Measurements from ENCODE around the gene SMARCA2. TPM values are rescaled to one million over a fixed set of nuclear protein-coding genes. Genes with fewer than 3 reads are reported as not detected.

SMARCA2 gene
- total and polyA plus RNA-seq, 10 of the 15 experiments (the other 5 are each of a cell fraction or from before 2014, with no cell fraction given) = 100 to 392 (median 204) TPM

DNA sequence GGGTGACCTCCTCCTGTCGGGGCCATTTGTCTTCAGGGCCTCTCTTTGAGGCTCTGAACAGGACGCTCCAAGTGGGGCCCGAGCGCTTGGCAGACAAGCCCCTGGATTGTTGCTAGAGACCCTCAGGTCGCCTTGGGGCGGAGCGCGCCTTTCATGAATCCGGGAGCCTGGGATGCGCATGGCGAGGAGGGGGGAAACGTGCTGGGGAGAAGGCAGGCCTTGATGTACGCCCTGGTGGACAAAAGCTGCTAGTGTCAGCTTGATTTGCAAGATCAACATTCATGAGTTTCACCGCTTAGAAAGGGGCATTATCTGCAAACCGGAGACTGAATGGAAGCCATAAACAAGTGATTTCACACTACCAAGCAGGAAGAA lies 226.3 kb downstream of the SMARCA2 start:
- DNase-seq (ENCODE audit: low read depth, low spot score) = no peak
- H3K36me3 ChIP-seq (ENCODE audit: control insufficient read depth in 2 of 2, insufficient read depth in 2 of 2, low read length in 1 of 2) = no peaks in the 10 kb centered on the region
- CTCF ChIA-PET = interaction anchor here (1.2 kb wide), 1 partner anchor 10 kb away, joined by 3 read pairs; no protein-coding TSS in a partner anchor
- POLR2A ChIA-PET = interaction anchor here (1.1 kb wide), 1 partner anchor 12 kb away, joined by 3 read pairs; no protein-coding TSS in a partner anchor
- SMC1A ChIA-PET (ENCODE audit: uncharacterized antibody, unreplicated experiment) = interaction anchor here (1.3 kb wide), 1 partner anchor 13 kb away, joined by 3 read pairs; no protein-coding TSS in a partner anchor
- intact Hi-C loops (cut with micrococcal nuclease; ENCODE audit: unreplicated experiment) (no loop called here), in situ Hi-C loops (cut with MboI) (no loop called here)
- no peak for FAIRE-seq
- peaks cover 3% of the 10 kb centered on the region; the same call in 2 of the 3 replicates for H3K9me3 ChIP-seq (replicated peaks; ENCODE audit: control insufficient read depth, insufficient read depth, low read length)
- ATAC-seq = peak; percentile 49
- H3K27me3 ChIP-seq (replicated peaks in 1 of 2; ENCODE audit: control insufficient read depth in 2 of 2, insufficient read depth in 2 of 2, low read length in 1 of 2) = no peaks in the 10 kb centered on the region
- TF ChIP-seq RB1 (IDR thresholded peaks at IDR 0.05; ENCODE audit: borderline replicate concordance) = no peak
- TF ChIP-seq, protein P1, sequence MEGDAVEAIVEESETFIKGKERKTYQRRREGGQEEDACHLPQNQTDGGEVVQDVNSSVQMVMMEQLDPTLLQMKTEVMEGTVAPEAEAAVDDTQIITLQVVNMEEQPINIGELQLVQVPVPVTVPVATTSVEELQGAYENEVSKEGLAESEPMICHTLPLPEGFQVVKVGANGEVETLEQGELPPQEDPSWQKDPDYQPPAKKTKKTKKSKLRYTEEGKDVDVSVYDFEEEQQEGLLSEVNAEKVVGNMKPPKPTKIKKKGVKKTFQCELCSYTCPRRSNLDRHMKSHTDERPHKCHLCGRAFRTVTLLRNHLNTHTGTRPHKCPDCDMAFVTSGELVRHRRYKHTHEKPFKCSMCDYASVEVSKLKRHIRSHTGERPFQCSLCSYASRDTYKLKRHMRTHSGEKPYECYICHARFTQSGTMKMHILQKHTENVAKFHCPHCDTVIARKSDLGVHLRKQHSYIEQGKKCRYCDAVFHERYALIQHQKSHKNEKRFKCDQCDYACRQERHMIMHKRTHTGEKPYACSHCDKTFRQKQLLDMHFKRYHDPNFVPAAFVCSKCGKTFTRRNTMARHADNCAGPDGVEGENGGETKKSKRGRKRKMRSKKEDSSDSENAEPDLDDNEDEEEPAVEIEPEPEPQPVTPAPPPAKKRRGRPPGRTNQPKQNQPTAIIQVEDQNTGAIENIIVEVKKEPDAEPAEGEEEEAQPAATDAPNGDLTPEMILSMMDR (IDR thresholded peaks at IDR 0.05 in 2 of 3, conservative IDR thresholded peaks at IDR 0.05 in 1 of 3; ENCODE audit: control insufficient read depth in 2 of 3, extremely low read depth in 1 of 3, insufficient read depth in 1 of 3, low read depth in 3 of 3, low read length in 3 of 3) = peak in 1 of 3 experiments; percentile 7; a peak in 1 of 6 replicates
- no peak for TF ChIP-seq MEF2B (IDR thresholded peaks at IDR 0.05; ENCODE audit: partially characterized antibody, poor library complexity, severe bottlenecking)
- no peak for TF ChIP-seq NRF1 (conservative IDR thresholded peaks at IDR 0.05; ENCODE audit: low read depth, low read length)
- H3K4me2 ChIP-seq (ENCODE audit: control insufficient read depth, insufficient read depth) = peak overlapping the region; percentile 85
- no TSS peak for BruUV-seq (replicated peaks)
- H3K79me2 ChIP-seq (ENCODE audit: control insufficient read depth, insufficient read depth, low read length) = no peaks in the 10 kb centered on the region
- RAD21 ChIA-PET (ENCODE audit: unreplicated experiment) = no interaction called here
- H3K27ac ChIP-seq (ENCODE audit: control insufficient read depth, insufficient read depth) = no peak overlapping the region
- H2AFZ ChIP-seq (ENCODE audit: control insufficient read depth, low read depth, low read length) = peak overlapping the region; percentile 74
- peaks cover 7% of the 10 kb centered on the region for H3K4me1 ChIP-seq (ENCODE audit: control insufficient read depth, insufficient read depth, low read length)
- 53% methylated on average over 15 of the region's 15 CpGs for WGBS (ENCODE audit: insufficient coverage, insufficient replicate concordance, low lambda C conversion rate, missing lambda C conversion rate)
- H4K20me1 ChIP-seq (ENCODE audit: control insufficient read depth, insufficient read depth) = no peaks in the 10 kb centered on the region
- no peak overlapping the region for H3K9ac ChIP-seq (ENCODE audit: control insufficient read depth, insufficient read depth, low read length)
- H3K4me3 ChIP-seq = peak overlapping the region; percentile 61; the same call in 1 of the 2 replicates

All from GM12878 (cell line).